WERI-Rb-1 (cell line): Measurements from ENCODE around the gene VTI1A.

ENCODE experiments used
- DNase-seq: peaks from one replicate; pipeline ENCODE4 v3.0.0-alpha.2; 2020
- H3K27ac ChIP-seq: fragments of 250-450 bp; sonication (Bioruptor Pico); 2 replicates; pipeline ENCODE4 v1.5.1; 2020; ENCODE audit warnings: mild to moderate bottlenecking, moderate library complexity
- H3K27me3 ChIP-seq: fragments of 250-450 bp; sonication (Bioruptor Pico); 2 replicates; pipeline ENCODE4 v1.5.1; 2021; ENCODE audit warnings: mild to moderate bottlenecking, low read depth, moderate library complexity; ENCODE audit not compliant: insufficient read depth, severe bottlenecking
- H3K36me3 ChIP-seq: fragments of 250-450 bp; sonication (Bioruptor Pico); 2 replicates; pipeline ENCODE4 v1.5.1; 2020; ENCODE audit warnings: mild to moderate bottlenecking, moderate library complexity
- H3K4me3 ChIP-seq: 2 replicates; pipeline ENCODE4 v1.5.1; 2011; ENCODE audit warnings: low read depth, mild to moderate bottlenecking, control low read depth, low read length
- H3K9me3 ChIP-seq: fragments of 250-450 bp; sonication (Bioruptor Pico); 2 replicates; pipeline ENCODE4 v1.5.1; 2021; ENCODE audit warnings: mild to moderate bottlenecking, moderate library complexity; ENCODE audit not compliant: severe bottlenecking
- TF ChIP-seq, protein P1 (sequence below): IDR thresholded peaks from 2 replicates; pipeline ENCODE4 v1.5.1; 2011; ENCODE audit warnings: low read depth, mild to moderate bottlenecking, control low read depth, inconsistent platforms, low read length

Gene VTI1A

DNA sequence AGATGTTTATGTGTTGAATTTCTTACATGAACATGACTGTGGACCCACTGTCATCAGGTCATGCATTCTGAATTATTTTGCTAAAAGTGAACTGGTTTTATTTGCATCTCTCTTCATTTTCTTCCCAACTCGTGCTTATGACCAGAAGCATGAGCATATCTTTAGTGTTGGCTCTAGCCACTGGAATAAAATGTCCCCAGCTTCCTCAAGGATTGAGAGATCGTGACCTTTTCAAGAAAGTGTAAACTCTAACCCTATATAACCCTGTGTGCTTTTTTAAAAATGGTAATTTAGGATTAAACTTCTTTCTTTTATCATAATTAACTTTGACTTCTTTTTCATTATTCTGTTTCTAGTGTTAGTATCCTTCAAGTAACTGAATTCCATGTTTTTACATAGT, 55.5 kb downstream of the VTI1A start:
- Histone ChIP-seq H3K27ac (no peak overlapping the region), H3K4me3 (no peak overlapping the region), H3K27me3 (no peaks in the 10 kb centered on the region), H3K9me3 (no peaks in the 10 kb centered on the region), H3K36me3 (no peaks in the 10 kb centered on the region)
- TF ChIP-seq, protein P1, sequence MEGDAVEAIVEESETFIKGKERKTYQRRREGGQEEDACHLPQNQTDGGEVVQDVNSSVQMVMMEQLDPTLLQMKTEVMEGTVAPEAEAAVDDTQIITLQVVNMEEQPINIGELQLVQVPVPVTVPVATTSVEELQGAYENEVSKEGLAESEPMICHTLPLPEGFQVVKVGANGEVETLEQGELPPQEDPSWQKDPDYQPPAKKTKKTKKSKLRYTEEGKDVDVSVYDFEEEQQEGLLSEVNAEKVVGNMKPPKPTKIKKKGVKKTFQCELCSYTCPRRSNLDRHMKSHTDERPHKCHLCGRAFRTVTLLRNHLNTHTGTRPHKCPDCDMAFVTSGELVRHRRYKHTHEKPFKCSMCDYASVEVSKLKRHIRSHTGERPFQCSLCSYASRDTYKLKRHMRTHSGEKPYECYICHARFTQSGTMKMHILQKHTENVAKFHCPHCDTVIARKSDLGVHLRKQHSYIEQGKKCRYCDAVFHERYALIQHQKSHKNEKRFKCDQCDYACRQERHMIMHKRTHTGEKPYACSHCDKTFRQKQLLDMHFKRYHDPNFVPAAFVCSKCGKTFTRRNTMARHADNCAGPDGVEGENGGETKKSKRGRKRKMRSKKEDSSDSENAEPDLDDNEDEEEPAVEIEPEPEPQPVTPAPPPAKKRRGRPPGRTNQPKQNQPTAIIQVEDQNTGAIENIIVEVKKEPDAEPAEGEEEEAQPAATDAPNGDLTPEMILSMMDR = no peak
- no peak for DNase-seq

DNA sequence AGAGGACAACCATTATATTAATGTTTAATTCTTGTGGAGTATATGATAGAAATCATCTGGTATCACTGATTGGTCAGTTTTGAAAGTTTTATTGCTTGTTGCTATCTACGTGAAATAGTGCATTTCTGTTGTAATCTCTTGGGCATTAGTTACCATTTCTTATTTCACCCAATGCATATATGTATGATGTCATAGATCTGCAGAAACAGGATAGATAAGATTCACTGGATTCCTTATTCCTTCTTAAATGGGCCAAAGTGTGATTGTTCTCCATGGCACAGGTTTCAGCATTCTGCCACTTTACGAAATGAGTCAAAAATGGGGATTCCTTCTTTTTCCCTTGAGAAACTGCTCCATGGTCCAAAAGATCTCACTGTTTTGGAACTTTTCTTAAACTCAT, 56.6 kb downstream of the VTI1A start:
- H3K36me3 ChIP-seq = no peaks in the 10 kb centered on the region
- H3K9me3 ChIP-seq = no peaks in the 10 kb centered on the region
- H3K27me3 ChIP-seq = no peaks in the 10 kb centered on the region
- no peak overlapping the region for H3K27ac ChIP-seq
- no peak for DNase-seq
- TF ChIP-seq, protein P1 = no peak
- no peak overlapping the region for H3K4me3 ChIP-seq

DNA sequence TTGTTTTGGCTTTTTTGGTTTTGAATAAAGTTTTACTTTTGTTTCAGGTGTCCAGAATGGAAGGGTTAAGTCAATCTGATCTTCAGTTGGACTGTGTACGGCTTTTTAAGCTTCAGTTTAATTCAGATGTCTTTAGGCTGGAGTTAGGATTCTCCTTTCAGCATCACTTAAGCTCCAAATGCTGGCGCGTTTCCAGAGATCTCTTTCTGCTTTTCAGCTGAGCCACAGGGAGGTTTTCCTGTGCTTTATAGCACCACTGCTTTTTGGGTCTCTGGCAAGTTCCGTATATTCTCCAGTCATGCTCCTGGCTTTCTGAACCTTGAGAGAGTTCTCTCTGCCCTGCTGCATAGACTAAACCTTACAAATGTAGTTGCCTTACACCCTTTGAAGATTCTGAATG, 60.0 kb downstream of the VTI1A start:
- no peaks in the 10 kb centered on the region for H3K27me3 ChIP-seq
- DNase-seq = no peak
- H3K36me3 ChIP-seq = no peaks in the 10 kb centered on the region
- no peaks in the 10 kb centered on the region for H3K9me3 ChIP-seq
- H3K4me3 ChIP-seq = no peak overlapping the region
- no peak overlapping the region for H3K27ac ChIP-seq
- TF ChIP-seq, protein P1 = no peak

DNA sequence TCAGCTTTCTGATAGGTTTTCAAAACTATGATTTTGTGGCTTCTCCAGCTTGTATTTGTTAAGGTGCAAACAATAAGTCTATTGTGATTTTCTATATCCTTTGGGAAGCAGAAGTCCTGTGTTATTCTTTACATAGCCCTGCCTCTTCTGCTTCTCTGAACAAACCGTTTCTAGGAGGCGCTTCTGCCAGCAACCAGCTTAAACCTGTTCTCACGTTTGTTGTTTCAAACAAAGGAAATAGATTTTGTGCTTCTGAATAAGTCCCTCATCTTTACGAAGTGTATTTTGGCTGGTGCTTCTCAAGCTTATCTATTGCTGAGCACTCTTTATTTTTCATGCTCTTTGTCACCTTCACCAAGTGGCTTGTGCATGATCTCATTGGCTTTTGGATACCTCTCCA, 61.0 kb downstream of the VTI1A start:
- TF ChIP-seq, protein P1 = no peak
- no peak for DNase-seq
- no peaks in the 10 kb centered on the region for H3K27me3 ChIP-seq

DNA sequence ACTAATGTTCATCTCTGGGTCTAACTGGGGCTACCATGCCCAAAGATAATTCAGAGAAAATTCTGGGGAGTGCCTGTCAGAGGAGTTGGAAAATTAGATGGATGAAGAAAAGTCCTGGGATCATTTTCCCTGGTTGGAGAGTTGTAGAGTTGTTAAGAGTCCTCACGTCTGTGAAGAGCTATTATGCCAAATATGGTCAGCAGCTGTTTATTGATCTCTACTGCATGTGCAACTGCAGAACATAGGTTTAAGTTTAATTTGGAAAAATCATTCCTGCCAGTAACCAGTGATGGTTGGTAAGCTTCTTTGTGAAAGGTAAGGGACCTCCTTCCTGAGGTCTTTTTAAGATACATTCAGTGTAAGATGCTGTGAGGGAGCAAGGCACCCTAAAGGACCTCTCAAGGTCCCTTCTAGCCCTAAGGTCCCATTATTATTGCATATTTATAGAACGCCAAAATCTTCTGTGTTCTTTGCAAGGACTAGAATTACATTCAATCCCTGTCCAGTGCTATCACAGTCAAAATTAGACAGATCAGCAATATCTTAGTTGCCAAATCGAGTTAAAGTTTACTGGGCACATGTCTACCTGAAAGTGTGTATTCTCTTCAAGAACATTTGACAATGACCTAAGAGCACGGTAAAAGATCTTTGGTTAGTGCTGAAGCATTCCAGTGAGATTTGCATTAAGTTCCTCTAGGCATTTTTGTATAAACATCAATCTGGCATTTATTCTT, 62.7 kb downstream of the VTI1A start:
- Histone ChIP-seq H3K27ac (no peak overlapping the region), H3K9me3 (no peaks in the 10 kb centered on the region), H3K27me3 (no peaks in the 10 kb centered on the region), H3K36me3 (no peaks in the 10 kb centered on the region), H3K4me3 (no peak overlapping the region)
- TF ChIP-seq, protein P1 = no peak
- DNase-seq = no peak

More for the DNA sequence above, 61.0 kb downstream of the VTI1A start:
- no peaks in the 10 kb centered on the region for H3K36me3 ChIP-seq
- H3K4me3 ChIP-seq = no peak overlapping the region
- no peaks in the 10 kb centered on the region for H3K9me3 ChIP-seq
- no peak overlapping the region for H3K27ac ChIP-seq

DNA sequence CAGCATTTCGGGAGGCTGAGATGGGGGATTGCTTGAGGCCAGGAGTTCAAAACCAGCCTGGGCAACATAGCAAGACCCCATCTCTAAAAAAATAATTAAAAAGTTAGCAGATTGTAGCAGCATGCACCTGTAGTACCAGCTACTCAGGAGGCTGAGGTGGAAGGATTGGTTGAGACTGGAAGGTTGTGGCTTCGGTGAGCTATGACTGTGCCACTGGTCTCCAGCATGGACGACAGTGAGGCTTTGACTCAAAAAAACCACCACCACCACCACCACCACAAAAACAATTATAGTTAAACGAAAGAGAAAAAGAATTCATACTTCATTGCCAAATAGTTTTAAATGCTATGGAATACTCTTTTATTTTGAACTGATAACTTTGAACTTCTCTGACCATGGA, 63.4 kb downstream of the VTI1A start:
- TF ChIP-seq, protein P1 = no peak
- Histone ChIP-seq H3K27ac (no peak overlapping the region), H3K27me3 (no peaks in the 10 kb centered on the region), H3K9me3 (no peaks in the 10 kb centered on the region), H3K4me3 (no peak overlapping the region), H3K36me3 (no peaks in the 10 kb centered on the region)
- no peak for DNase-seq
